Epidermal melanocyte (primary cell): ENCODE data around the gene AP1S3.
"Not testable (repeated sequence)": the region's sequence is repeated elsewhere in the genome, so short reads cannot be mapped to it uniquely, and the experiment has no call there.

ENCODE experiments used
- DNase-seq: peaks from one replicate; pipeline ENCODE4 v3.0.0; 2011; ENCODE audit warnings: low spot score; ENCODE audit not compliant: insufficient read length

AP1S3 gene

DNA sequence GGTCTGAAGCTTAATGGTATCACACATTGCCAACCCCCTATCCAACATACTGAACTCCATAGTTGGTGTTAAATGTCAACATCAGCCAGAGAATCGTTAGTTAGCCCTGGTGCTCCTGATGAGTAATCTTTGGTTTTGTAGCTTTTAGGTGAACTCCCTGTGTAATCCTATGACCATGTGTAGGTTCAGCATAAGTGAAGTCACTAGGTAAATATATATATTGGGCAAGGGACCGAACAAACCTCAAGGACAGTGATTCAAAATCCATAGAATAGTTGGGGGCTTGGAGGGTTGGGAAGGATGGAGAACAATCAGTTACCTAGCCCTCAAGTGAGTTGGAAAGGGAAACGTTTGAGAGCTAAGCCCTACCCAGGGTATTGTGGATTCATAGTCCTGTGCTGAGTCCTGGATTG lies 16.0 kb upstream of the AP1S3 start:
- no peak for DNase-seq

GRCh38 chr2:223852281-223852795 lies 15.0 kb upstream of the AP1S3 start:
- DNase-seq = no peak

GRCh38 chr2:223847410-223847809 lies 10.0 kb upstream of the AP1S3 start:
- no peak for DNase-seq

GRCh38 chr2:223846515-223846914 lies 9.1 kb upstream of the AP1S3 start:
- DNase-seq = no peak

DNA sequence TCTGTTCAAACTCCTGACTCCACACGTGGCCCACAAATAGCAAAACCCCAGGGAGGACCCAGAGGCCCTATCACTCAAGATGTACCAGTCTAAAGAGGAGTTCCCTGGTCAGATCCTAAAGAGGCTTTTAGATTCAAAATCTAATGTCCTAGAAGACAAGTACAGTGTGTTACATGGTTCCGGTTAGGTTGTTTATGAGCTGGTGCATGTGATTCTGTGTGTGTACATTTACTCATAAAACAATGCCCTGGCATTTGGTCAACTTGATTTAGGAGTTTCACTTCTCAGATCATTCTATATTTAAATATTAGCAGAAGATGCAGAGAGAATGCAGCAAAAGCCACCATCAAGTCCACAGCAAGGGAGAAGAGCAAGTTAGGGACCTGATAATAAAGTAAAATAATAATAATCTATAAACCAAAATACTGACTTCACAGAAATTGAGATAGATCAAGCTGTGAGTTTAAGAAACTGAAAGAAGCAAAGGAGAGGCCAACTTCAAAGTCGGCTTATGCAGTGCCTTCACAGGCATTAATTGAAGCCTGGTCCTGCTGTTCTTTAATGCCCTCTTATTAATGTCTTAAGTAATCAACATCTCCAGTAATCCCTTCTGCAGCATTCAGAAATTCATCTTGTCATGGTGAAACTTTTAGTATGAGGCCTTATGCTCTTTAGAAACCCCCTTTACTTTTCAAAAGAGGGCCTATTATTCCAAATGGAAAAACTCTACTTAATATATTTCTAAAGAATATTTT lies 4.2 kb upstream of the AP1S3 start:
- no peak for DNase-seq

GRCh38 chr2:223835701-223836532 lies 1.5 kb downstream of the AP1S3 start:
- no peak for DNase-seq

DNA sequence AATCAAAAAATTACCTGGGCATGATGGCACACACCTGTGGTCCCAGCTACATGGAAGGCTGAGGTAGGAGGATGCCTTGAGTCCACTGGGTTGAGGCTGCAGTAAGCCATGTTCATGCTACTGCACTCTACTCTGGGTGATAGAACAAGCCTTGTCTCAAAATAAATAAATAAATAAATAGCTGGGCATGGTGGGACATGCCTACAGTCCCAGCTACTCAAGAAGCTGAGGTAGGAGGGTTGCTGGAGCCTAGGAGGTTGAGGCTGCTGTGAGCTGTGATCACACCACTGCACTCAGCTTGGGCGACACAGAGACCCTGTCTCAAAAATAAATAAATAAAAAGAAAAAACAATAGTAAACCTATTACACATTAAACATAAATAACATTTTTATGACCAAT lies 3.0 kb downstream of the AP1S3 start:
- DNase-seq = no peak

DNA sequence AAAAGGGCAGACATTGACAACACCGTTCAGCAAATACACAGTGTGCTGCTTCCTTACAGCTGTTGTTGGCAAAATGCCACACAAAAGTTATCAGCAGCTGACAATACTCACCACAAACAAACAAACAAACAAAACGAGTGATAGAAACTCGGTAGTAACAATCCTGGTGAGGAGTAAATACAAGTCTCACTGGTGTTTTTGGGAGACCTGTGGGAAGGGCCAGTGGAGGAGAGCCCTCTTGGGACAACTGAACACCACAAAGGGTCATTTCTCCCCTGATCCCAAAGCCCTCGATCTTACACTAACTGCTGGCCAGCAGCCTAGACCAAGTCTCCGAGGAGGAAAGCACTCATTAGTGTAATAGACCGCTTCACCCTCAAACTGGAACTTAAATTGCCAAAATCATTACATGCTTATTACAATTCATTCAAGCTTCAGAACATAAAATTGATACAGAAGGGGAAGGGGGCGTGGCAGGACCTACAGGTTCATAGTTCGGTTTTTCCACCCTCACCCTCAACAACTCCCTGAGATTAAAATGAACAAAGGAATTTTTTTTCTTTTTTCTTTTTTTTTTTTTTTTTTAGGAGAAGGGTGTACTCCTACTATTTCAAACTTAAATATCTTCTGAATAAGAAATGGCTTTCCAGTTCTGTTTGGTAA lies 5.0 kb downstream of the AP1S3 start:
- no peak for DNase-seq

DNA sequence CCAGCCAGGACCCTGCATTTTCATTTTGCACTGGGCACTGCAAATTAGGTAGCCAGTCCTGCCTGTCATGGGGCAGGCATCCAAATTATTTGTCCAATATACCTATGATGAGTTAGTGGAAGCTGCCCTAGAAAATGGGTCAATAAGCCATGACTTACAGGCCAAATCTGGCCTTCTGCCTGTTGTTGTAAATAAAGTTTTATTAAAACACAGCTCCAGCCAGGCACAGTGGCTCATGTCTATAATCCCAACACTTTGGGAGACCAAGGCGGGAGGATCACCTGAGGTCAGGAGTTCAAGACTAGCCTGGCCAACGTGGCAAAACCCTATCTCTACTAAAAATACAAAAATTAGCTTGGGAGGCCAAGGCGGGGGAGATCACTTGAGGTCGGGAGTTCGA lies 8.3 kb downstream of the AP1S3 start:
- DNase-seq = no peak

GRCh38 chr2:223828314-223828713 lies 9.1 kb downstream of the AP1S3 start:
- no peak for DNase-seq

DNA sequence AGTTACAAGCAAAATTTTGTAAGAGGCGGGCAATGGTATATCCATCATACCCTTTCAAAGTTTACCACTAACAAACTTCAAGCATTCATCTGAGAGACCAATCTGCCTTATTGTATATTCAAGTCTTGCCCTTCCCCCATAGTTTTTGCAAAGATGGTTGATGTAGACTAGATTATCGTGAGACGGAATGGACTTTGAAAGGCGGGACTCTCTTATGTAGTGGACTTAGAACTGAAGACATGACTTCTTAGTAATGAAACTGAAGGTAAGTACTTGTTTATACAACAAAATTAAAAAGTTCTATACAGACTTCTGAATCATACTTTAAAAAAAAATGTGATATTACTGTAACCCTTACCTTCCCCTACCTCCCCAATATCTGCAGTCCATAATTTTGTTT lies 10.4 kb downstream of the AP1S3 start:
- no peak for DNase-seq

GRCh38 chr2:223824301-223824700 lies 13.1 kb downstream of the AP1S3 start:
- no peak for DNase-seq

- no peak for DNase-seq
These were observed 14.6 kb downstream of the AP1S3 start for GRCh38 chr2:223822818-223823217.

DNA sequence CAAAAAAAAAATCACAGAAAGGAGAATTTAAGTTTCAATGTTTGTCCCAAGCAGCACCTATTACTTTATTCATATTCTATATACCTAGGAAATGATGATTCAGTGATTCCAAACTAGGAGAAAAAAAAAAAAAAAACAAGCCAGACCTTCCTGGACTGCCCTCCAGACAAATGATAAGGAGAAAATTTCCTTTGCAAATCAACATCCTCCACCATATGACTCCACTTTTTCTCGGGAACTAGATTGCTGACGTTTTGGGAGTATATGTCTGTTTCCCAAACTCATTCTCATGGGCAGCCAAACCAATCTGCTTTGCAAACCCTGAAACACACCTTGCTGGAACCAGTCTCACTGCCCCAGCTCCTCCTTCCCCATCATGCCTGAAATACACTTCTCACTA lies 16.8 kb downstream of the AP1S3 start:
- no peak for DNase-seq

DNA sequence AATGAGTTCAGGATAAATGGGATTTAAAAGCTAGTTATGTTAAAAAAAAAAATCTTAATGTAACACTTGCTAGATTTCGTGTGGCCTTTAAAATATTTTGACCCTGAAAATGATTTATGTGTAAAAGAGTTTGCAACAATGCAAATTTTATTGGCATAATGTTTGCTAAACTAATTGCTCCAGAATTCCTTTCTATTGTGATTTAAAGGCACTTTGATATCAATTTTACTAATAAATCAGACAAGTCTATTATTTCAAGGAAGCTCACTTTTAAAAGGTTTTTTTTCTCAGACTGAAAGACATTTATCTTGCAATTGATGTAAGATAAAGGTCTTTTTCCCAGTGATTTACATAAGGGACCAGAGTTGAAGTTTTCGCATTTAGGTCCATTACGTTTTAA lies 17.5 kb downstream of the AP1S3 start:
- DNase-seq = no peak

DNA sequence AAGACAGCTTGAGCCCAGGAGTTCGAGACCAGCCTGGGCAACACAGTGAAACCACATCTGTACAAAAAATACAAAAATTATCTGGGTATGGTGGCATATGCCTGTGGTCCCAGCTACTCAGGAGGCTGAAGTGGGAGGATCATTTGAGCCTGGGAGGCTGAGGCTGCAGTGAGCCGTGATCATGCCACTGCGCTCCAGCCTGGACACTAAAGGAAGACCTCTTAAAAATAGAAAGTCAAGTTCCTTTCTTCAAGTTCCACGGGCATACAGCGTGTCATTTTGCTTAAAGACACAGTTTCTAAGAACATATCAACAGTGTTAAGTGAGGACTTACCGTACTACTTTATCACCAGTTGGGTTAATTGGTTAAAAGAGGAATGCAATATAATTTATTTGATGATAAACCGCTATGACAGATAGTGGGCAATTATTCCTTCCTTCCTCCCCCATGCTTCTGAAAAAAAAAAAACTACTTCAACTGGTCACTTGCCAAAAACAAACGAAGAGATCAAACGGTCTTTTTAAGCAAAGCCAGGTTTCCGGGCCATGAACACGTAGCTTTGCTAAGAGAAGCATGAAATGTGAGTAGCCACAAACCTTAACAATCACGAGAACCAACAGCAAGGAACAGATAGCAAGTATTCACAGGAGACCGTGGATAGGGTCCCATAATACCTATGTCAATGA lies 21.4 kb downstream of the AP1S3 start:
- DNase-seq = no peak

DNA sequence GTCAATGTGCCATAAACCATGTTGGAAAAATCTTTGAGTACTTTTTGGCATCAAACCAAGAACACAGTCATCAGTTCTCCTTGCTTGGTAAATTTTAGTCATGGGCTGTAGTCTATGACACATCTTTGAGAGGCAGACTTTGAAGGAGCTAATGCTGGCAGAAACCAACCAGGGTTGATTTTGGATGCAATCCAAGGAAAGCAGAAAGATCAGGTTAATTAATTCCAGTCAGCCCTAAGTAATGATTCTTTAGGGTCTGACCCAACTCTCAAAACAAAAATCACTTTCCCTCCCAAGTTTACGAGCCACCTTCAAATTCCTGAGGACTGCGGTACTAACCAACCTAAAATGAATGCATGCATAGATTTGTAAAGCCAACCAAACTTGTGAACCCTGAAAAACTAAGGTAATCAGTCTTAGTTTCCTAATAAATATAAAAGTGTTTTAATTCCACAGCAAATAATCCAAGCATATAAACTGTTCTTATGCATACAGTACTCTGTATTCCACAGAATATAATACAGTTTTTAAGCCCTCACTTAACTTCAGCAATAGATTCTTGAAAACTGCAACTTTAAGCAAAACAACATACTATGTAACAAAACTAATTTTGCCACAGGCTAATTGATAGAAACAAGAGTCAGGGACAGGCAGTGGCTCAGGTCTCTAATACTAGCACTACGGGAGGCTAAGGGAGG lies 22.0 kb downstream of the AP1S3 start:
- DNase-seq = no peak

- DNase-seq = not testable (repeated sequence)
These were observed 22.6 kb downstream of the AP1S3 start for GRCh38 chr2:223814764-223815163.

GRCh38 chr2:223813329-223813728 lies 24.1 kb downstream of the AP1S3 start:
- DNase-seq = no peak

GRCh38 chr2:223811757-223812156 lies 25.6 kb downstream of the AP1S3 start:
- DNase-seq = no peak

GRCh38 chr2:223805008-223805407 lies 32.4 kb downstream of the AP1S3 start:
- no peak for DNase-seq
